ENCODE measurements around the gene CD9.
"Not testable (repeated sequence)": the region's sequence is repeated elsewhere in the genome, so short reads cannot be mapped to it uniquely, and the experiment has no call there.

CD9 gene, protein sequence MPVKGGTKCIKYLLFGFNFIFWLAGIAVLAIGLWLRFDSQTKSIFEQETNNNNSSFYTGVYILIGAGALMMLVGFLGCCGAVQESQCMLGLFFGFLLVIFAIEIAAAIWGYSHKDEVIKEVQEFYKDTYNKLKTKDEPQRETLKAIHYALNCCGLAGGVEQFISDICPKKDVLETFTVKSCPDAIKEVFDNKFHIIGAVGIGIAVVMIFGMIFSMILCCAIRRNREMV

DNA sequence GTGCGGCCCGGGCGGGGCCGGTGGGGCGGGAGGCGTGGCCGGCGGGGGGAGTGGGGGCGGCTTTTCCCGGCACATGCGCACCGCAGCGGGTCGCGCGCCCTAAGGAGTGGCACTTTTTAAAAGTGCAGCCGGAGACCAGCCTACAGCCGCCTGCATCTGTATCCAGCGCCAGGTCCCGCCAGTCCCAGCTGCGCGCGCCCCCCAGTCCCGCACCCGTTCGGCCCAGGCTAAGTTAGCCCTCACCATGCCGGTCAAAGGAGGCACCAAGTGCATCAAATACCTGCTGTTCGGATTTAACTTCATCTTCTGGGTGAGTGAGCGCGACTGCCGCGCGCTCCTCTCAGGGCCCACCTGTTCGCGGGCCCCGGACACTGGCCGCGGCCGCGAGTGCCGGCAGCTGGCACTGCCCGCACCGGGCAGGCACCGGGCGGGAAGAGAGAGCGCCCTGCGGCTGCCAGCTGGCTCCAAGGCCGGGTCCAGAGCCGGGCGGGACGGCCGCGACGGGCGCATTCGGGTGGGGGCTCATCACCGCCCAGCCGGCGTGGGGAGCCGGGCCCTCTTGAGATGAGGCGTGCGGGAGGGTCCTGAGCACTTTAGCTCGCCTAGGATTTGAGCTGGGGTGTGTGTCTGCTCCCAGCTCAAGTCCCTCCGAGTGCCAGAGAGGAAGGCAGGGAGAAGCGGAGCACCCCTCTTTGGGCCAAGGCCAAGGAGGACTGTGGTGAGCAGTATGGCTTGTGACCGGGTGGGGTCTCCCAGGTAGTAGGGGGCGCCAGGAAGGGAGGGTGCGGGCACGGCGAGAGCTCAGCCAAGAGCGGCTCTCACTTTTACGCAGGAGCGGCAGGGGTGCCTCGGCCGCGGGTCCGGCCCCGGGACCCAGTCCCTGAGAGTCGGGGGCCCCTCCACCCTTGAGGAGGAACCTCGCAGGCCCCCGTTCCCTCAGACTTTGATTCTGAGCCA, at the start of gene CD9:
Gene CD9, plus strand, starts transcription at position 145 of the 957 bp plus-strand sequence. Its CDS starts 100 bp downstream, at position 245.
- DNase-seq: no peak

DNA sequence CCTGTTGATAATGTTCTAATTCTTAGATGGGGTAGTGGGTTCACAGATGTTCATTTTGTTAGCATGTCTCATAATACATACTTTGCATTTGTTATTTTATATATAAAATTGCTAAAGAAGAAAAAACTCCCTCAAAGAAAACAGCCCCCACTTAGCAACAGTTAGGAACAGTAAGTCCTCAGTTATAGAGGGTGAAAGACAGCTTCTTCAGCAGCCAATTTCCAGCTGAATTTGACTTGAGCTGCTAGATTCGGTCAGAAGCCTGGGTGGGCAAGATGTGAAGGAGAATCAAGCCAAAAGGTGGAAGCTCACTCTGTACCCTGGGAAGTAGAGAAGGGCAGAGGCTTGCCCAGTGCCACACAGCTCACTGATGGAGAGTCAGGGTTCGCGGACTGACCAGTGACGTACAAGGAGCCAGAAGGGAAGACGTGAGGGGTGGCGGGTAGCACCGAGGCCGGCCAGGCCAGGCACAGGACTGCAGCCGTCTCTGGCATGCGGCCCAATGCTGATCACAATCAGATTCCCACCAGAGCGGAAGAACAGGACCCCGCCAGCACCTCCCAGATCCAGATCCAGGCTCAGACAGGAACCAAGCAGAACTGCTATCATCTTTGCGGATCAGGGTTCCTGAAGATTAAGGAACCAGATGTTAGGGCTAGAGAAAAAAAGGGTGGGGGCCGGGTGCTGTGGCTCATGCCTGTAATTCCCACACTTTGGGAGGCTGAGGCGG, 45.3 kb upstream of the CD9 start:
- no peak for DNase-seq

DNA sequence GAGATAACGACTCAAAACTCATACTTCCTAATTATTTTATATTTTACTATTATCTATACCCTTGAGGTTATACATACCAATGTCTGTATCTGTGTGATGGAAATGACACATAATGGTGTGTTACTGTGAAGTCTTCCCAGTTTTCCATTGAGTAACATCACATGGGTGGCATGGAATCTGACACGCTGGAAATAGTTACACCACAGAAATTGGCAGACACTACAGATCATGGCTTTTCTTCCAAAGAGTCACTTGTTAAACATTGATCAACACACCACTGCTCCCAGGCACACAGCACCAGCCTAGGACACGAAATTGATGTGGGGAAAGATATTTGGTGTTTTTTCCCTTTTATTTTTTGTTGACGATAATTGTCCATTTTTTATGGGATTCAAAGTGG, 42.7 kb upstream of the CD9 start:
- no peak for DNase-seq

GRCh38 chr12:6158255-6158654, 41.9 kb upstream of the CD9 start:
- no peak for DNase-seq

GRCh38 chr12:6158749-6159148, 41.5 kb upstream of the CD9 start:
- DNase-seq: no peak

- DNase-seq: not testable (repeated sequence)
These were observed 40.8 kb upstream of the CD9 start for GRCh38 chr12:6159166-6160011.

DNA sequence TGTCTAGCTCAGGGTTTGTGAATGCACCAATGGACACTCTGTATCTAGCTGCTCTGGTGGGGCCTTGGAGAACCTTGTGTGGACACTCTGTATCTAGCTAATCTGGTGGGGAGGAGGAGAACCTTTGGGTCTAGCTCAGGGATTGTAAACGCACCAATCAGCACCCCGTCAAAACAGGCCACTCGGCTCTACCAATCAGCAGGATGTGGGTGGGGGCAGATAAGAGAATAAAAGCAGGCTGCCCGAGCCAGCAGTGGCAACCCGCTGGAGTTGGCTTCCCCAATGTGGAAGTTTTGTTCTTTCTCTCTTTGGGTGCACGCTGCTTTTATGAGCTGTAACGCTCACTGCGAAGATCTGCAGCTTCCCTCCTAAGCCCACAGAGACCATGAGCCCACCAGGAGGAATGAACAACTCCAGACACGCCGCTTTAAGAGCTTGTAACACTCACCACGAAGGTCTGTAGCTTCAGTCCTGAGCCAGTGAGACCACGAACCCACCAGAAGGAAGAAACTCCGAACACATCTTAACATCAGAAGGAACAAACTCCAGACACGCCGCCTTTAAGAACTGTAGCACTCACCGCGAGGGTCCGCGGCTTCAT, 40.1 kb upstream of the CD9 start:
- DNase-seq: not testable (repeated sequence)

GRCh38 chr12:6161124-6161882, 38.9 kb upstream of the CD9 start:
- DNase-seq: no peak

- no peak for DNase-seq
These were observed 36.7 kb upstream of the CD9 start for GRCh38 chr12:6163416-6164060.

GRCh38 chr12:6165395-6165794, 34.8 kb upstream of the CD9 start:
- DNase-seq: no peak

- no peak for DNase-seq
These were observed 33.4 kb upstream of the CD9 start for GRCh38 chr12:6166808-6167207.

GRCh38 chr12:6167327-6168280, 32.6 kb upstream of the CD9 start:
- no peak for DNase-seq

DNA sequence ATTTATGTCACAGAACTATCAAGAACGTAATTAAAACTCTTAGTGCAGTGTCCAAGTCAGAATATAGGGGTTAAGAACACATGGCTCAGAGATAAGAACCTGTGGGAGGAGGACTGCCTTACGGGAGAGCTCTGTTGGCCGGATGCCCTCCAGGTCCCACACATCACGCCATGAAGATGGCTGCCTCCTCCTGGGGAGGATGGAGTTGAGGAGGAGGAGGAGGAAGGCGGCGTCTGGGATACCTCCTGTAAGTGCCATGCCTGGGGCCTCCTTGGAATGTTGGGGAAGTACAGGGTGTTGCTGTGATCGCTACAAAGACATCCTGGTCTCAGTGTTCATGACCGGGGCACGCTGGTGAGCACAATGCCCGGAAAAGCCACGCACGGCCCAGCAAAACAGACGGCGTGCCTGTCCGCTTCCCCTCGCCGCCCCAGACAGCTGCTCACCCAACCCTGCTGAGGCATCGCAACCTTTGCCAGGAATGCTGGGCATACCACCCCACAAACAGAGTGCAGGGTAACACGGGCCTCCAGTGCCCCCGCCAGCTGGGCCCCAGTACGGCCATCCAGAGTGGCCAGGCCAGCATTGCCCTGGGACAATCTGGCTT, 28.7 kb upstream of the CD9 start:
- DNase-seq: no peak

GRCh38 chr12:6172086-6172485, 28.1 kb upstream of the CD9 start:
- DNase-seq: no peak

- DNase-seq: no peak
These were observed 27.3 kb upstream of the CD9 start for GRCh38 chr12:6172862-6173261.

- DNase-seq: no peak
These were observed 22.4 kb upstream of the CD9 start for GRCh38 chr12:6177642-6178358.

DNA sequence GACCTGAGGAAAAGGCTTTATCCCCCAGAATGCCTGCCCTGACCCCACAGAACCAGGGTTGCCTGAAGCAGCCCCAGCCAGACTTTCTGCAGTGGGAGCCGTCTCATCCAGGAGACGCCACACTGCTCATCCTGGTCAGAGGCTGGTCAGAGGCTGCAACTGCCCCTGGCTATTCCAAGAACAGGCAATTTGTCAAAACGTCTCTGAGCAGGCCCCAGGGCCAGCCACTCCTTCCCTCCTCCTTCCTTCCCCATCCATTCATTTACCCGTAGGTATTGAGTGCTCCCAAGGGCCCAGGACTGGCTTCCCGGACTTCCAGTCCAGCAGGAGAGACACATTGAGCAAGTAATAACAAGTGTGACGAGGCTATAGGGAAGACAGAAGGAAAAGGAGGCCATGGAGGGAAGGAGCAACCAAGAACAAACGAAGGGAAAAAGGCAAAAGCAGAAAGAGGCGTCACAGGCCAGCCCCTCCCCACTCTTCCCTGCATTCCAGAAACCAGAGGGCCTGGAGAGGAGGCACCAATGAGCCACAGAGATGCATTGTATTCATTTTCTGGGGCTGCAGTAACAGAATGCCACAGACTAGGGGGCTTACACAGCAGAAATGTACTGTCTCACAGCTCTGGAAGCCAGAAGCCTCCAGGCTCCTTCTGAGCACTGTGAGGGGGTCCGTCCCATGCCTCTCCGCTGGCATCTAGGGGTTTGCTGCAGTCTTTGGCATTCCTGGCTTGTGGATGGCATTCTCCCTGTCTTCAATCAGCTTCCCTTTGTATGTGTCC, 21.0 kb upstream of the CD9 start:
- DNase-seq: no peak
